SK-N-SH (cell line): ENCODE results near the gene ADH7. TPM values are rescaled to one million over a fixed set of nuclear protein-coding genes. Genes with fewer than 3 reads are reported as not detected.

Source experiments
- CTCF ChIA-PET: fragments of 300-600, 350-600 bp; formaldehyde crosslinking; extraction: SDS; loops from one replicate; lab custom pipeline; 2021; lab: Yijun Ruan, JAX
- POLR2A ChIA-PET: fragments of 350-600 bp; sonication (Branson Sonifier 250); formaldehyde crosslinking; extraction: SDS; loops from one replicate; lab custom pipeline; 2020; ENCODE audit warnings: antibody characterized with exemption, inconsistent platforms; lab: Yijun Ruan, JAX
- DNase-seq: peaks from one replicate; pipeline ENCODE4 v3.0.0; 2012
- H2AFZ ChIP-seq: fragments of 200-600 bp; sonication (generic); 2 replicates; pipeline ENCODE4 v1.8.1; 2016; ENCODE audit warnings: antibody characterized with exemption, mild to moderate bottlenecking, low read depth
- H3F3A ChIP-seq: fragments of 200-600 bp; sonication (generic); replicated peaks from 2 replicates; pipeline ENCODE3; 2016; ENCODE audit warnings: antibody characterized with exemption, mild to moderate bottlenecking; ENCODE audit not compliant: insufficient read depth
- H3K27ac ChIP-seq, 2 experiments: fragments of 200-500 bp in 1 of 2; fragments of 200-600 bp in 1 of 2; sonication (Bioruptor generic) in 1 of 2; sonication (generic), shearing (Covaris generic) in 1 of 2; 2 replicates each; pipeline versions ENCODE4 v1.5.1 to v1.6.1; 2014 to 2016; ENCODE audit warnings: low read depth in 2 of 2, inconsistent platforms in 1 of 2, low read length in 1 of 2, mild to moderate bottlenecking in 1 of 2, mixed read lengths in 1 of 2
- H3K27me3 ChIP-seq: fragments of 200-600 bp; sonication (generic), shearing (Covaris generic); 2 replicates; pipeline ENCODE4 v1.6.1; 2016; ENCODE audit warnings: mixed run types; ENCODE audit not compliant: insufficient read depth
- H3K36me3 ChIP-seq, 2 experiments: fragments of 200-500 bp in 1 of 2; fragments of 200-600 bp in 1 of 2; sonication (Bioruptor generic) in 1 of 2; sonication (generic) in 1 of 2; replicated peaks in 1 of 2; 2 replicates each; pipeline versions ENCODE3 to v1.5.1; 2014 to 2016; ENCODE audit warnings: low read length in 1 of 2, mild to moderate bottlenecking in 1 of 2; ENCODE audit not compliant: insufficient read depth in 2 of 2, control insufficient read depth in 1 of 2
- H3K4me1 ChIP-seq, 2 experiments: fragments of 200-500 bp in 1 of 2; fragments of 200-600 bp in 1 of 2; sonication (Bioruptor generic) in 1 of 2; sonication (generic), shearing (Covaris generic) in 1 of 2; 2 replicates each; pipeline versions ENCODE4 v1.5.1 to v1.6.1; 2014 to 2016; ENCODE audit warnings: low read depth in 1 of 2, low read length in 1 of 2, mixed run types in 1 of 2; ENCODE audit not compliant: insufficient read depth in 2 of 2, control insufficient read depth in 1 of 2
- H3K4me2 ChIP-seq: fragments of 200-600 bp; sonication (generic), shearing (Covaris generic); 2 replicates; pipeline ENCODE4 v1.6.1; 2017; ENCODE audit warnings: mixed run types
- H3K4me3 ChIP-seq, 2 experiments: fragments of 200-500 bp in 1 of 2; fragments of 200-600 bp in 1 of 2; sonication (Bioruptor generic) in 1 of 2; sonication (generic), shearing (Covaris generic) in 1 of 2; 2 replicates each; pipeline versions ENCODE4 v1.5.1 to v1.8.1; 2014 to 2016; ENCODE audit warnings: low read depth in 2 of 2, inconsistent platforms in 1 of 2, low read length in 1 of 2, mild to moderate bottlenecking in 1 of 2, mixed read lengths in 1 of 2, moderate library complexity in 1 of 2
- H3K79me2 ChIP-seq: fragments of 200-600 bp; sonication (generic); 2 replicates; pipeline ENCODE4 v1.8.1; 2017; ENCODE audit warnings: mild to moderate bottlenecking; ENCODE audit not compliant: insufficient read depth
- H3K9ac ChIP-seq: fragments of 200-600 bp; sonication (generic); 2 replicates; pipeline ENCODE4 v1.6.1; 2017; ENCODE audit warnings: mixed run types
- H3K9me2 ChIP-seq: fragments of 200-600 bp; sonication (generic); 2 replicates; pipeline ENCODE4 v1.6.1; 2017; ENCODE audit warnings: mixed run types
- H3K9me3 ChIP-seq: fragments of 200-600 bp; sonication (generic); 2 replicates; pipeline ENCODE4 v1.6.1; 2017; ENCODE audit warnings: mixed run types, mild to moderate bottlenecking, moderate library complexity
- H4K20me1 ChIP-seq: fragments of 200-600 bp; sonication (generic); 2 replicates; pipeline ENCODE4 v1.6.1; 2017; ENCODE audit warnings: mild to moderate bottlenecking, mixed run types; ENCODE audit not compliant: insufficient read depth
- CTCF ChIP-seq: fragments of 200-600 bp; sonication (generic); IDR thresholded peaks from 2 replicates; pipeline ENCODE4 v1.6.1; 2017; ENCODE audit warnings: antibody characterized with exemption, mild to moderate bottlenecking, moderate library complexity
- ELF1 ChIP-seq: IDR thresholded peaks from 2 replicates; pipeline ENCODE4 v1.4.0; 2012
- EZH2phosphoT487 ChIP-seq: fragments of 200-600 bp; sonication (generic); IDR thresholded peaks from 2 replicates; pipeline ENCODE4 v1.6.1; 2017; ENCODE audit warnings: low read depth, mixed run types, mild to moderate bottlenecking, antibody characterized with exemption, moderate library complexity, borderline replicate concordance
- FOSL2 ChIP-seq: IDR thresholded peaks from 2 replicates; pipeline ENCODE4 v1.4.0; 2012; ENCODE audit warnings: low read depth, mild to moderate bottlenecking, moderate library complexity, borderline replicate concordance
- FOXJ3 ChIP-seq: sonication (generic); formaldehyde crosslinking; IDR thresholded peaks from 2 replicates; pipeline ENCODE4 v1.5.1; 2020; ENCODE audit warnings: mild to moderate bottlenecking, missing genetic modification reagents
- GABPA ChIP-seq: IDR thresholded peaks from 2 replicates; pipeline ENCODE4 v1.4.0; 2012; ENCODE audit warnings: low read depth, mild to moderate bottlenecking
- GATA2 ChIP-seq: sonication (generic); formaldehyde crosslinking; IDR thresholded peaks from 2 replicates; pipeline ENCODE4 v1.5.0; 2020; ENCODE audit warnings: mild to moderate bottlenecking, missing genetic modification reagents
- JUND ChIP-seq: IDR thresholded peaks from 2 replicates; pipeline ENCODE4 v1.4.0; 2012
- MEF2A ChIP-seq: IDR thresholded peaks from 2 replicates; pipeline ENCODE4 v1.4.0; 2012; ENCODE audit warnings: low read depth, borderline replicate concordance
- MXI1 ChIP-seq: IDR thresholded peaks from 2 replicates; pipeline ENCODE4 v1.6.1; 2012; ENCODE audit warnings: mild to moderate bottlenecking, low read depth, low read length, improper control_type of control experiment
- NFIC ChIP-seq: IDR thresholded peaks from 2 replicates; pipeline ENCODE4 v1.4.0; 2012; ENCODE audit warnings: borderline replicate concordance
- NRF1 ChIP-seq: IDR thresholded peaks from 2 replicates; pipeline ENCODE4 v1.6.1; 2012; ENCODE audit warnings: low read depth, mild to moderate bottlenecking, low read length
- POLR2AphosphoS5 ChIP-seq: IDR thresholded peaks from 2 replicates; pipeline ENCODE4 v1.6.1; 2012; ENCODE audit warnings: low read depth, low read length
- TAF1 ChIP-seq: IDR thresholded peaks from 2 replicates; pipeline ENCODE4 v1.6.1; 2012; ENCODE audit warnings: low read depth, mild to moderate bottlenecking, low read length, moderate library complexity, borderline replicate concordance
- USF1 ChIP-seq: IDR thresholded peaks from 2 replicates; pipeline ENCODE4 v1.4.0; 2012; ENCODE audit warnings: low read depth, borderline replicate concordance
- YY1 ChIP-seq: IDR thresholded peaks from 2 replicates; pipeline ENCODE4 v1.4.0; 2012; ENCODE audit warnings: low read depth, mild to moderate bottlenecking
- ZBTB33 ChIP-seq: IDR thresholded peaks from 2 replicates; pipeline ENCODE4 v1.4.0; 2012; ENCODE audit warnings: low read depth, borderline replicate concordance
- WGBS: methylation state at CpG from one replicate; pipeline ENCODE4 v1.1.6; 2017; ENCODE audit warnings: low lambda C conversion rate; 5-methylcytosine and 5-hydroxymethylcytosine counted together
- polyA plus RNA-seq, 3 experiments: library from polyadenylated mRNA; depleted of rRNA; stranded (reverse); fragments of >200 nt; gene quantifications; 2 replicates each; pipeline ENCODE4 v1.2.3, GENCODE V29; 2012

Gene ADH7
- polyA plus RNA-seq, 1 of the 3 experiments (the other 2 are of a cell fraction): not detected

- H3K36me3 ChIP-seq: no peaks in the 10 kb centered on the region
- H3K9ac ChIP-seq: no peak overlapping the region
- ChIA-PET POLR2A (no interaction called here), CTCF (interaction anchor here (0.8 to 1.1 kb wide), 2 partner anchors 10 to 11 kb away, joined by 3 to 4 read pairs; no protein-coding TSS in a partner anchor)
- no peaks in the 10 kb centered on the region for H4K20me1 ChIP-seq
- DNase-seq: no peak
- no peaks in the 10 kb centered on the region for H3K9me3 ChIP-seq
- H2AFZ ChIP-seq: no peak overlapping the region
- H3K4me2 ChIP-seq: no peak overlapping the region
- no peak overlapping the region for H3K27ac ChIP-seq
- H3K79me2 ChIP-seq: no peaks in the 10 kb centered on the region
- no peaks in the 10 kb centered on the region for H3K4me1 ChIP-seq
- H3F3A ChIP-seq: no peaks in the 10 kb centered on the region
- 4% methylated on average over 1 of the region's 1 CpG for WGBS
- no peak for TF ChIP-seq FOXJ3 (CRISPR knock-in tag)
- no peak for TF ChIP-seq JUND
- TF ChIP-seq POLR2AphosphoS5: no peak
- TF ChIP-seq EZH2phosphoT487: no peak
- TF ChIP-seq ZBTB33: no peak
- no peak for TF ChIP-seq ELF1
- no peak for TF ChIP-seq GABPA
- no peak overlapping the region for H3K4me3 ChIP-seq
- no peaks in the 10 kb centered on the region for H3K27me3 ChIP-seq
- no peaks in the 10 kb centered on the region for H3K9me2 ChIP-seq
Measured at GRCh38 chr4:99473131-99473530, 38.0 kb upstream of the ADH7 start.

GRCh38 chr4:99471896-99472295, 36.8 kb upstream of the ADH7 start:
- CTCF ChIA-PET: interaction anchor here (1.1 kb wide), 1 partner anchor 9 kb away, joined by 4 read pairs; no protein-coding TSS in a partner anchor
- no peaks in the 10 kb centered on the region for H4K20me1 ChIP-seq
- no peaks in the 10 kb centered on the region for H3K4me1 ChIP-seq
- no peak overlapping the region for H3K9ac ChIP-seq
- no peaks in the 10 kb centered on the region for H3K9me2 ChIP-seq
- TF ChIP-seq POLR2AphosphoS5 (no peak), MXI1 (no peak), NRF1 (no peak), TAF1 (no peak), USF1 (no peak), YY1 (no peak), ELF1 (no peak), EZH2phosphoT487 (no peak), NFIC (no peak), MEF2A (no peak), FOSL2 (no peak), GATA2 (no peak), CTCF (no peak), FOXJ3 (CRISPR knock-in tag) (no peak)
- no peaks in the 10 kb centered on the region for H3K27me3 ChIP-seq
- no peak overlapping the region for H2AFZ ChIP-seq
- no peak overlapping the region for H3K27ac ChIP-seq
- H3K79me2 ChIP-seq: no peaks in the 10 kb centered on the region
- 3% methylated on average over 1 of the region's 1 CpG for WGBS
- no peak for DNase-seq
- POLR2A ChIA-PET: no interaction called here
- H3F3A ChIP-seq: no peaks in the 10 kb centered on the region
- no peaks in the 10 kb centered on the region for H3K36me3 ChIP-seq
- no peak overlapping the region for H3K4me2 ChIP-seq
- no peaks in the 10 kb centered on the region for H3K9me3 ChIP-seq
- H3K4me3 ChIP-seq: no peak overlapping the region
